Measurements from ENCODE around the gene SLC4A7.

DNA sequence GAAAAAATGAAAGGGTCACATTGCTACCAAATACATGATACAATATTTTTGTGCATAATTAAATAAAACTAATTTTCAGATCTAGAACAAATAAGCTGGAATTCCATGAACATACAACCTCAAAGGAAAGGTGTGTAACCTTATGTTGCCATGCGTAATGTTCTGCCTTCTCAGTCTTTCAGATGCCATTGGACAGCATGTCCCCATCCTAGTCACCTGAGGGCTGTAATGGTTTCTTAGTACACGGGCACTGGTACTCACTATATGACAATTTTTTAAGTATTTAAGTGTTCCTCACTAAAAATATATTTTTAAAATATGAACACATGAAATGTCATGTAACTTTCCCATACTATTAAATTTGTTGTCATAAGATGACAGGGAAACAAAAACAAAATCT is 139.1 kb downstream of the SLC4A7 start:
- no peak for TF ChIP-seq CTCF (optimal IDR thresholded peaks at IDR 0.05 in 1 of 3, IDR thresholded peaks at IDR 0.05 in 1 of 3, conservative IDR thresholded peaks at IDR 0.05 in 1 of 3; ENCODE audit: extremely low read depth in 1 of 3, insufficient read depth in 2 of 3, low read length in 3 of 3)
- TF ChIP-seq EZH2 (IDR thresholded peaks at IDR 0.05; ENCODE audit: low read length): no peak

All from keratinocyte (primary cell).